Naive thymus-derived CD4-positive, alpha-beta T cell (primary cell): ENCODE measurements around the gene ITGA4. TPM values are rescaled to one million over a fixed set of nuclear protein-coding genes. Genes with fewer than 3 reads are reported as not detected.
A peak's percentile ranks its signal among the peaks of the same experiment; 100 is the strongest.

Source experiments
- ATAC-seq: fragments of 150-1000 bp; cut with Tn5 transposase; 2 replicates; pipeline ENCODE4 v1.10.0; 2021; ENCODE audit warnings: mild to moderate bottlenecking, moderate library complexity
- CTCF ChIA-PET: fragments of 350-600 bp; sonication (Branson Sonifier 250); formaldehyde crosslinking; loops from one replicate; lab custom pipeline; 2021; ENCODE audit warnings: antibody characterized with exemption; lab: Charles Lee
- POLR2A ChIA-PET: fragments of 350-600 bp; sonication (Branson Sonifier 250); formaldehyde crosslinking; loops from one replicate; lab custom pipeline; 2021; ENCODE audit warnings: antibody characterized with exemption, inconsistent platforms; lab: Charles Lee
- DNase-seq, 9 donors: peaks; one replicate each; pipeline versions ENCODE4 v3.0.0 to v3.0.0-alpha.2; 2020 to 2022; ENCODE audit warnings: mixed read lengths in 1 of 9
- H3K27ac ChIP-seq: one replicate; pipeline ENCODE4 v1.7.0; 2013; ENCODE audit warnings: mild to moderate bottlenecking, low read depth, low read length, moderate library complexity
- H3K27me3 ChIP-seq, 2 donors: one replicate each; pipeline ENCODE4 v1.7.0; 2013; ENCODE audit warnings: low read length in 2 of 2, mild to moderate bottlenecking in 2 of 2, moderate library complexity in 2 of 2; ENCODE audit not compliant: control insufficient read depth in 2 of 2, insufficient read depth in 2 of 2
- H3K36me3 ChIP-seq, 3 experiments: 1 replicate in 2 of 3; 2 replicates in 1 of 3; pipeline ENCODE4 v1.7.0; 2013; ENCODE audit warnings: low read length in 3 of 3, mild to moderate bottlenecking in 3 of 3, moderate library complexity in 1 of 3; ENCODE audit not compliant: insufficient read depth in 3 of 3, control insufficient read depth in 2 of 3
- H3K4me1 ChIP-seq, 2 donors: one replicate each; pipeline ENCODE4 v1.7.0; 2013; ENCODE audit warnings: low read length in 2 of 2, mild to moderate bottlenecking in 2 of 2, moderate library complexity in 1 of 2; ENCODE audit not compliant: control insufficient read depth in 2 of 2, insufficient read depth in 2 of 2
- H3K4me3 ChIP-seq: 2 replicates; pipeline ENCODE4 v1.7.0; 2013; ENCODE audit warnings: mild to moderate bottlenecking, low read length
- H3K9me3 ChIP-seq, 3 experiments: 1 replicate in 2 of 3; 2 replicates in 1 of 3; pipeline ENCODE4 v1.7.0; 2013; ENCODE audit warnings: low read length in 3 of 3; ENCODE audit not compliant: control insufficient read depth in 2 of 3
- H3K27ac Mint-ChIP-seq, 9 donors: one replicate each; pipeline ENCODE4 v1.8.0; 2020 to 2022; ENCODE audit warnings: mixed read lengths in 9 of 9, mild to moderate bottlenecking in 8 of 9, moderate library complexity in 5 of 9, inconsistent platforms in 2 of 9
- H3K27me3 Mint-ChIP-seq, 5 donors: one replicate each; pipeline ENCODE4 v1.8.0; 2021 to 2022; ENCODE audit warnings: mixed read lengths in 5 of 5, mild to moderate bottlenecking in 1 of 5
- H3K36me3 Mint-ChIP-seq, 5 donors: one replicate each; pipeline ENCODE4 v1.8.0; 2020 to 2022; ENCODE audit warnings: mixed read lengths in 5 of 5, mild to moderate bottlenecking in 3 of 5, inconsistent platforms in 1 of 5
- H3K4me1 Mint-ChIP-seq, 7 donors: one replicate each; pipeline ENCODE4 v1.8.0; 2020 to 2022; ENCODE audit warnings: mixed read lengths in 7 of 7, mild to moderate bottlenecking in 3 of 7, inconsistent platforms in 1 of 7
- H3K4me3 Mint-ChIP-seq, 10 donors: one replicate each; pipeline ENCODE4 v1.8.0; 2020 to 2022; ENCODE audit warnings: mild to moderate bottlenecking in 10 of 10, mixed read lengths in 10 of 10, moderate library complexity in 6 of 10, inconsistent platforms in 2 of 10
- H3K9me3 Mint-ChIP-seq, 11 donors: one replicate each; pipeline ENCODE4 v1.8.0; 2020 to 2022; ENCODE audit warnings: mixed read lengths in 11 of 11, mild to moderate bottlenecking in 4 of 11, inconsistent platforms in 1 of 11, moderate library complexity in 1 of 11
- intact Hi-C, 2 donors: fragments of 100-400 bp; cut with micrococcal nuclease; formaldehyde crosslinking; loops; one replicate each; pipeline ENCODE4 v1.15.1; 2023
- polyA plus RNA-seq, 2 donors: library from polyadenylated mRNA; unstranded; fragments of 300-500 nt; fragmentation: Illumina TruSeq; gene quantifications; one replicate each; pipeline ENCODE4 v1.2.3, GENCODE V29; 2021
- total RNA-seq, 6 experiments: library from RNA in 5 of 6; stranded (reverse) in 5 of 6; gene quantifications; 1 replicate in 5 of 6; 2 replicates in 1 of 6; pipeline ENCODE4 v1.2.3 and lab custom pipeline; 2021 to 2026

Gene ITGA4
- total and polyA plus RNA-seq, 7 experiments from 2014 or later, result 66.9 to 212 (median 151) TPM

DNA sequence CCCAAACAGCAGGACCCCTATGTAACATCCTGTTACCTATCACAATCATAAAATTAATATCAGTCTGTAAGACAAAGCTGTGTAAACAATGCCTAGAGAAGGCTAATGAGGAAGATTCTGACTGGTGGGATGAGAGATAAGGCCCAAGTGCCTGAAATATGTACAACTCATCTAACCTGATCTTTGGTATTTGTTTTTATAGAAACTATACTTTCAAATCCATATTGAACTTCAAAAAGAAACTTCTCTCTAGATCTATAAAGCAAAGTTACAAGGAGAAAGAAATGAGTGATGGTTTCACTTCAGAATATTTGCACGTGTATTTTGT, 36.1 kb upstream of the ITGA4 start:
- H3K4me3 Mint-ChIP-seq, result peak overlapping the region in 7 of 10 donors; percentile 8 to 62 (median 33)
- Histone ChIP-seq H3K27ac (no peak overlapping the region), H3K4me3 (no peak overlapping the region), H3K36me3 (no peaks in the 10 kb centered on the region), H3K4me1 (no peaks in the 10 kb centered on the region), H3K9me3 (no peaks in the 10 kb centered on the region), H3K27me3 (no peaks in the 10 kb centered on the region)
- peaks cover 13 to 26% (median 20%) of the 10 kb centered on the region in 7 donors for H3K4me1 Mint-ChIP-seq
- peaks cover 0 to 7% (median 2%) of the 10 kb centered on the region in 11 donors for H3K9me3 Mint-ChIP-seq
- CTCF ChIA-PET, result no interaction called here
- no peak for ATAC-seq
- peaks cover 0 to 18% (median 0%) of the 10 kb centered on the region in 5 donors for H3K36me3 Mint-ChIP-seq
- POLR2A ChIA-PET, result no interaction called here
- intact Hi-C loops, result loop anchor here in 1 of 2 donors (2.0 to 5.0 kb wide), 2 partner anchors 18 to 49 kb away; no protein-coding TSS in a partner anchor
- no peaks in the 10 kb centered on the region for H3K27me3 Mint-ChIP-seq
- DNase-seq, result no peak
- peak overlapping the region; percentile 3 to 83 (median 56) for H3K27ac Mint-ChIP-seq

DNA sequence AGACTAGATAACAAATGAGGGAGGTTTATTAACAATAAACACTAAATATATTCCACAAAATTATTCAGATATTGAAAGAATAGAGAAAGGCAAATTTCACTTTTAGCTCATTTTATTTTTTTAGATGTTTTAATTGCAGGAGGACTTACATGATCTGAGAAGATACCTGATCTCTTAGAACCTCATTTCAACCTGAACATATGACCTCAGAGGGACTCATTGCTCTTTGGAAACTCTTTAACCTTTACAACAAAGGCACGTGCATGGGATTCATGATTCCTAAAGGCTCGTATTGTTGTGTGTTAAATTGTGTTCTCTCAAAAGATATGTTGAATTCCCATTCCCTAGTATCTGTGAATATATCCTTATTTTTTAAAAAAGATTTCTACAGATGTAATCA, 35.7 kb upstream of the ITGA4 start:
- no peak overlapping the region for H3K4me3 ChIP-seq
- intact Hi-C loops, result loop anchor here in 1 of 2 donors (2.0 to 5.0 kb wide), 2 partner anchors 19 to 49 kb away; no protein-coding TSS in a partner anchor
- Mint-ChIP-seq H3K4me1 (peaks cover 13 to 26% (median 20%) of the 10 kb centered on the region in 7 donors), H3K27ac (peak overlapping the region in 6 of 9 donors; percentile 10 to 83 (median 54)), H3K9me3 (peaks cover 0 to 7% (median 0%) of the 10 kb centered on the region in 11 donors), H3K36me3 (peaks cover 0 to 16% (median 0%) of the 10 kb centered on the region in 5 donors), H3K4me3 (peak overlapping the region in 6 of 10 donors; percentile 8 to 62 (median 28)), H3K27me3 (no peaks in the 10 kb centered on the region)
- H3K27me3 ChIP-seq, result no peaks in the 10 kb centered on the region
- ChIA-PET POLR2A (no interaction called here), CTCF (no interaction called here)
- H3K36me3 ChIP-seq, result no peaks in the 10 kb centered on the region
- no peaks in the 10 kb centered on the region for H3K9me3 ChIP-seq
- DNase-seq, result no peak
- H3K4me1 ChIP-seq, result no peaks in the 10 kb centered on the region
- ATAC-seq, result no peak
- no peak overlapping the region for H3K27ac ChIP-seq

DNA sequence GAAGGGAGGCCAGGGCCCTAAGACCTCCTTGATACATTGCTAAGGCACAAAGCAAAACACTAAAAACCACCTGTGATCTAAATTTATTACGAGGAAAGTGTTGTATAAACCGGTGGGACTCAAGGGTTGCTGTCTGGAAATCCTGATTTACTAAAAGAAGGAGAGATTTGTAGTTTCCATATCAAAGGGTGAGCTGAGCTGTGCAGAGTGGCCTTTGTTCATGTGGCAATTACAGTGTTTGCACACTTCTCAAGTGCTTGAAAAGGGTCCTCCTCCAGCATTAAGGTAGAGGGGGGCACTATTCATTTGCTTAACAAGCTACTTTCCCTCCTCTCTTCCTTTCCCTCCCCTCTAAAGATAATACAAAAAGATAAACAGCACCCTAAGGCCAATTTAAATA, 30.5 kb upstream of the ITGA4 start:
- peaks cover 0 to 3% (median 0%) of the 10 kb centered on the region in 11 donors for H3K9me3 Mint-ChIP-seq
- no peak for DNase-seq
- ATAC-seq, result no peak
- Histone ChIP-seq H3K36me3 (no peaks in the 10 kb centered on the region), H3K4me1 (peaks cover 0 to 12% of the 10 kb centered on the region in 2 donors), H3K4me3 (no peak overlapping the region), H3K27ac (no peak overlapping the region), H3K9me3 (no peaks in the 10 kb centered on the region), H3K27me3 (no peaks in the 10 kb centered on the region)
- ChIA-PET CTCF (interaction anchor here (0.9 to 1.1 kb wide), 2 partner anchors 9 to 10 kb away, joined by 4 to 5 read pairs; no protein-coding TSS in a partner anchor), POLR2A (interaction anchor here (0.6 kb wide), 1 partner anchor 29 kb away, joined by 3 read pairs; no protein-coding TSS in a partner anchor)
- no peak overlapping the region for H3K4me3 Mint-ChIP-seq
- H3K36me3 Mint-ChIP-seq, result peaks cover 0 to 11% (median 0%) of the 10 kb centered on the region in 5 donors
- no peaks in the 10 kb centered on the region for H3K27me3 Mint-ChIP-seq
- intact Hi-C loops, result no loop called here
- no peak overlapping the region for H3K27ac Mint-ChIP-seq
- peaks cover 5 to 23% (median 12%) of the 10 kb centered on the region in 7 donors for H3K4me1 Mint-ChIP-seq

DNA sequence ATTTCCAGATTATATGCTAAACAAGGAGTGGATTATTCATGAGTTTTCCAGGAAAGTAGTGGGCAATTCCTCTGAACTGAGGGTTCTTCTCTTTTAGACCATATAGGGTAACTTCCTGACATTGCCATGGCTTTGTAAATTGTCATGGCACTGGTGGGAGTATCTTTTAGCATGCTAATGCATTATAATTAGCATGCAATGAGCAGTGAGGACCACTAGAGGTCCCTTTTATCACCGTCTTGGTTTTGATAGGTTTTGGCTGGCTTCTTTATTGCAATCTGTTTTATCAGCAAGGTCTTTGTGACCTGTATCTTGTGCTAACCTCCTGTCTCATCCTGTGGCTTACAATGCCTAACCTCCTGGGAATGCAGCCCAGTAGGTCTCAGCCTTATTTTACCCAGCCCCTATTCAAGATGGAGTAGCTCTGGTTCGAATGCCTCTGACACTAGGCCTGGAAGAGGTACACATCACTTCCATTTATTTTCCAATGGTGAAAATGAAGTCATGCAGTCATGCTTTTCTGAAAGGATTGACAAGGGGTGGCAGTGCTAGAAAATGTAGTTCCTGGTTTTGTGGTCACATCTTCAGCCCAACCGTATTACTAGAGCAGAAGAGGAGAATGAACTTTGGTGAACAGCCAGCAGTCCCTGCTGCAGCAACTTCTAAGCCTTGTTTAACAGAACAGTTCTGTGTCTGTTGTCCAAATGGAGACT, 26.6 kb upstream of the ITGA4 start:
- Mint-ChIP-seq H3K27me3 (no peaks in the 10 kb centered on the region), H3K36me3 (peaks cover 0 to 32% (median 9%) of the 10 kb centered on the region in 5 donors), H3K27ac (peak overlapping the region in 6 of 9 donors; percentile 18 to 73 (median 50)), H3K4me1 (peaks cover 5 to 20% (median 8%) of the 10 kb centered on the region in 7 donors), H3K9me3 (peaks cover 0 to 19% (median 0%) of the 10 kb centered on the region in 11 donors), H3K4me3 (peak overlapping the region in 1 of 10 donors; percentile 15)
- H3K4me3 ChIP-seq, result no peak overlapping the region
- peaks cover 0 to 12% of the 10 kb centered on the region in 2 donors for H3K4me1 ChIP-seq
- no peaks in the 10 kb centered on the region for H3K36me3 ChIP-seq
- ChIA-PET CTCF (interaction anchor here (1.2 to 1.3 kb wide), 2 partner anchors 28 to 81 kb away, joined by 3 to 5 read pairs; no protein-coding TSS in a partner anchor), POLR2A (no interaction called here)
- DNase-seq (peak in 6 of 9 donors; percentile 11 to 45 (median 29)), ATAC-seq (peak; percentile 70)
- H3K27me3 ChIP-seq, result no peaks in the 10 kb centered on the region
- intact Hi-C loops, result loop anchor here (1.0 to 2.0 kb wide), 3 partner anchors 26 to 326 kb away; partner anchors contain the start of gene ITGA4 (in 2 of the 2)
- H3K27ac ChIP-seq, result no peak overlapping the region
- H3K9me3 ChIP-seq, result no peaks in the 10 kb centered on the region

DNA sequence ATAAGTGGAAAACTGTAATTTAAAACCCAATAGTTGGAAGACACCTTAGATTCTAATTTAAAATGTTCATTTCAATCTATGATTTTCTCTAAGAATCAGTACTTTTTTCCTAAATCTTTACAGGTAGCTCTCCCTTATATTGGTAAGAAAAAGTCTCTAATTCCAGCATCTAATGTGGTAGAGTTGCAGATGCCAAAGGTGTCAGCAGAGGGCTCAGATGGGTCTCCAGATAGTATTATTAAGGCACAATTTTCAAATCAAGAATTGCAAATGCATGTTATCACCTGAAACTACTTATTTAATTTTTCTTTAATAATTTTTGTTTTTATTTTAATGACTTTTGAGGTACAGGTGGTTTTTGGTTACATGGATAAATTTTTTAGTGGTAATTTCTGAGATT, 25.5 kb upstream of the ITGA4 start:
- H3K4me3 ChIP-seq, result no peak overlapping the region
- Mint-ChIP-seq H3K4me1 (peaks cover 5 to 20% (median 8%) of the 10 kb centered on the region in 7 donors), H3K27me3 (no peaks in the 10 kb centered on the region), H3K36me3 (peaks cover 0 to 28% (median 9%) of the 10 kb centered on the region in 5 donors), H3K27ac (no peak overlapping the region), H3K9me3 (peaks cover 0 to 17% (median 0%) of the 10 kb centered on the region in 11 donors), H3K4me3 (no peak overlapping the region)
- intact Hi-C loops, result loop anchor here (1.0 to 2.0 kb wide), 3 partner anchors 25 to 327 kb away; partner anchors contain the start of gene ITGA4 (in 2 of the 2)
- H3K36me3 ChIP-seq, result no peaks in the 10 kb centered on the region
- no peak overlapping the region for H3K27ac ChIP-seq
- ChIA-PET POLR2A (no interaction called here), CTCF (interaction anchor here (1.0 to 1.3 kb wide), 3 partner anchors 24 to 82 kb away, joined by 3 to 5 read pairs (median 4); no protein-coding TSS in a partner anchor)
- no peak for ATAC-seq
- H3K9me3 ChIP-seq, result no peaks in the 10 kb centered on the region
- no peak for DNase-seq
- H3K27me3 ChIP-seq, result no peaks in the 10 kb centered on the region
- peaks cover 0 to 12% of the 10 kb centered on the region in 2 donors for H3K4me1 ChIP-seq

DNA sequence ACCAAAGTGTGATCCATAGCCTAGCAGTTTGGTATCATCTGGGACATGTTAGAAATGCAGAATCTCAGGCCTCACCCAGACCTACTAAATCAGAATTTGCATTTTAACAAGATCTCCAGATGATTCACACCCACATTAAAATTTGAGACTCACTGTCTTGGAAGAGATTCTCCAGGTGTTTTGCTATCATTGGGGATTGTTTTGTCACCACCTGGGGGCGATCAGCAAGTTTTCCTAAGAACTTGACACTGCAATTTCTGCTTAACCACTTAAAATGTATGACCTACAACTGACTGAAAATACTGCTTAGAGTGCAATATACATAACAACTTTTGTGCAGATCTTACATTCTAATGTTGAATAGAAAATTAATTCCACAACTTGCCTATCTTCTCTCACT, 18.9 kb upstream of the ITGA4 start:
- Mint-ChIP-seq H3K9me3 (peaks cover 0 to 10% (median 0%) of the 10 kb centered on the region in 11 donors), H3K4me3 (no peak overlapping the region), H3K4me1 (peaks cover 0 to 28% (median 15%) of the 10 kb centered on the region in 7 donors), H3K36me3 (peaks cover 0 to 11% (median 7%) of the 10 kb centered on the region in 5 donors), H3K27ac (peak overlapping the region in 1 of 9 donors; percentile 45), H3K27me3 (peaks cover 0 to 2% (median 0%) of the 10 kb centered on the region in 5 donors)
- DNase-seq (peak in 1 of 9 donors; percentile 34), ATAC-seq (peak; percentile 37)
- Histone ChIP-seq H3K4me1 (no peaks in the 10 kb centered on the region), H3K9me3 (no peaks in the 10 kb centered on the region), H3K36me3 (no peaks in the 10 kb centered on the region), H3K4me3 (no peak overlapping the region), H3K27ac (no peak overlapping the region), H3K27me3 (no peaks in the 10 kb centered on the region)
- CTCF ChIA-PET, result interaction anchor here (0.6 to 2.0 kb wide), 4 partner anchors 12 to 123 kb away, joined by 3 to 5 read pairs (median 3); no protein-coding TSS in a partner anchor
- intact Hi-C loops, result loop anchor here (1.0 kb wide), 4 partner anchors 18 to 334 kb away; partner anchors contain the start of gene ITGA4 (in 1 of the 2)
- POLR2A ChIA-PET, result no interaction called here
